SK-N-SH (cell line): ENCODE measurements around the gene GPR173. TPM values are rescaled to one million over a fixed set of nuclear protein-coding genes. Genes with fewer than 3 reads are reported as not detected.

ENCODE experiments used
- CTCF ChIA-PET: fragments of 300-600, 350-600 bp; formaldehyde crosslinking; extraction: SDS; loops from one replicate; lab custom pipeline; 2021; lab: Yijun Ruan, JAX
- POLR2A ChIA-PET: fragments of 350-600 bp; sonication (Branson Sonifier 250); formaldehyde crosslinking; extraction: SDS; loops from one replicate; lab custom pipeline; 2020; ENCODE audit warnings: antibody characterized with exemption, inconsistent platforms; lab: Yijun Ruan, JAX
- DNase-seq: peaks from one replicate; pipeline ENCODE4 v3.0.0; 2012
- H2AFZ ChIP-seq: fragments of 200-600 bp; sonication (generic); 2 replicates; pipeline ENCODE4 v1.8.1; 2016; ENCODE audit warnings: antibody characterized with exemption, mild to moderate bottlenecking, low read depth
- H3F3A ChIP-seq: fragments of 200-600 bp; sonication (generic); replicated peaks from 2 replicates; pipeline ENCODE3; 2016; ENCODE audit warnings: antibody characterized with exemption, mild to moderate bottlenecking; ENCODE audit not compliant: insufficient read depth
- H3K27ac ChIP-seq, 2 experiments: fragments of 200-500 bp in 1 of 2; fragments of 200-600 bp in 1 of 2; sonication (Bioruptor generic) in 1 of 2; sonication (generic), shearing (Covaris generic) in 1 of 2; 2 replicates each; pipeline versions ENCODE4 v1.5.1 to v1.6.1; 2014 to 2016; ENCODE audit warnings: low read depth in 2 of 2, inconsistent platforms in 1 of 2, low read length in 1 of 2, mild to moderate bottlenecking in 1 of 2, mixed read lengths in 1 of 2
- H3K27me3 ChIP-seq: fragments of 200-600 bp; sonication (generic), shearing (Covaris generic); 2 replicates; pipeline ENCODE4 v1.6.1; 2016; ENCODE audit warnings: mixed run types; ENCODE audit not compliant: insufficient read depth
- H3K36me3 ChIP-seq, 2 experiments: fragments of 200-500 bp in 1 of 2; fragments of 200-600 bp in 1 of 2; sonication (Bioruptor generic) in 1 of 2; sonication (generic) in 1 of 2; replicated peaks in 1 of 2; 2 replicates each; pipeline versions ENCODE3 to v1.5.1; 2014 to 2016; ENCODE audit warnings: low read length in 1 of 2, mild to moderate bottlenecking in 1 of 2; ENCODE audit not compliant: insufficient read depth in 2 of 2, control insufficient read depth in 1 of 2
- H3K4me1 ChIP-seq, 2 experiments: fragments of 200-500 bp in 1 of 2; fragments of 200-600 bp in 1 of 2; sonication (Bioruptor generic) in 1 of 2; sonication (generic), shearing (Covaris generic) in 1 of 2; 2 replicates each; pipeline versions ENCODE4 v1.5.1 to v1.6.1; 2014 to 2016; ENCODE audit warnings: low read depth in 1 of 2, low read length in 1 of 2, mixed run types in 1 of 2; ENCODE audit not compliant: insufficient read depth in 2 of 2, control insufficient read depth in 1 of 2
- H3K4me2 ChIP-seq: fragments of 200-600 bp; sonication (generic), shearing (Covaris generic); 2 replicates; pipeline ENCODE4 v1.6.1; 2017; ENCODE audit warnings: mixed run types
- H3K4me3 ChIP-seq, 2 experiments: fragments of 200-500 bp in 1 of 2; fragments of 200-600 bp in 1 of 2; sonication (Bioruptor generic) in 1 of 2; sonication (generic), shearing (Covaris generic) in 1 of 2; 2 replicates each; pipeline versions ENCODE4 v1.5.1 to v1.8.1; 2014 to 2016; ENCODE audit warnings: low read depth in 2 of 2, inconsistent platforms in 1 of 2, low read length in 1 of 2, mild to moderate bottlenecking in 1 of 2, mixed read lengths in 1 of 2, moderate library complexity in 1 of 2
- H3K79me2 ChIP-seq: fragments of 200-600 bp; sonication (generic); 2 replicates; pipeline ENCODE4 v1.8.1; 2017; ENCODE audit warnings: mild to moderate bottlenecking; ENCODE audit not compliant: insufficient read depth
- H3K9ac ChIP-seq: fragments of 200-600 bp; sonication (generic); 2 replicates; pipeline ENCODE4 v1.6.1; 2017; ENCODE audit warnings: mixed run types
- H3K9me2 ChIP-seq: fragments of 200-600 bp; sonication (generic); 2 replicates; pipeline ENCODE4 v1.6.1; 2017; ENCODE audit warnings: mixed run types
- H3K9me3 ChIP-seq: fragments of 200-600 bp; sonication (generic); 2 replicates; pipeline ENCODE4 v1.6.1; 2017; ENCODE audit warnings: mixed run types, mild to moderate bottlenecking, moderate library complexity
- H4K20me1 ChIP-seq: fragments of 200-600 bp; sonication (generic); 2 replicates; pipeline ENCODE4 v1.6.1; 2017; ENCODE audit warnings: mild to moderate bottlenecking, mixed run types; ENCODE audit not compliant: insufficient read depth
- ELF1 ChIP-seq: IDR thresholded peaks from 2 replicates; pipeline ENCODE4 v1.4.0; 2012
- EP300 ChIP-seq, 2 experiments: IDR thresholded peaks; 2 replicates each; pipeline versions ENCODE4 v1.4.0 to v1.6.1; 2012; ENCODE audit warnings: borderline replicate concordance in 1 of 2, low read depth in 1 of 2, low read length in 1 of 2
- FOSL2 ChIP-seq: IDR thresholded peaks from 2 replicates; pipeline ENCODE4 v1.4.0; 2012; ENCODE audit warnings: low read depth, mild to moderate bottlenecking, moderate library complexity, borderline replicate concordance
- FOXJ3 ChIP-seq: sonication (generic); formaldehyde crosslinking; IDR thresholded peaks from 2 replicates; pipeline ENCODE4 v1.5.1; 2020; ENCODE audit warnings: mild to moderate bottlenecking, missing genetic modification reagents
- GABPA ChIP-seq: IDR thresholded peaks from 2 replicates; pipeline ENCODE4 v1.4.0; 2012; ENCODE audit warnings: low read depth, mild to moderate bottlenecking
- MEF2A ChIP-seq: IDR thresholded peaks from 2 replicates; pipeline ENCODE4 v1.4.0; 2012; ENCODE audit warnings: low read depth, borderline replicate concordance
- POLR2AphosphoS5 ChIP-seq: IDR thresholded peaks from 2 replicates; pipeline ENCODE4 v1.6.1; 2012; ENCODE audit warnings: low read depth, low read length
- RCOR1 ChIP-seq: fragments of 150-350 bp; IDR thresholded peaks from 2 replicates; pipeline ENCODE4 v1.6.1; 2017; ENCODE audit warnings: antibody characterized with exemption, low read length
- RXRA ChIP-seq: IDR thresholded peaks from 2 replicates; pipeline ENCODE4 v1.4.0; 2012; ENCODE audit warnings: low read depth, mild to moderate bottlenecking, borderline replicate concordance
- TAF1 ChIP-seq: IDR thresholded peaks from 2 replicates; pipeline ENCODE4 v1.6.1; 2012; ENCODE audit warnings: low read depth, mild to moderate bottlenecking, low read length, moderate library complexity, borderline replicate concordance
- YY1 ChIP-seq: IDR thresholded peaks from 2 replicates; pipeline ENCODE4 v1.4.0; 2012; ENCODE audit warnings: low read depth, mild to moderate bottlenecking
- WGBS: methylation state at CpG from one replicate; pipeline ENCODE4 v1.1.6; 2017; ENCODE audit warnings: low lambda C conversion rate; 5-methylcytosine and 5-hydroxymethylcytosine counted together
- polyA plus RNA-seq, 3 experiments: library from polyadenylated mRNA; depleted of rRNA; stranded (reverse); fragments of >200 nt; gene quantifications; 2 replicates each; pipeline ENCODE4 v1.2.3, GENCODE V29; 2012
- TF ChIP-seq, protein P1 (sequence below): fragments of 200-600 bp; sonication (generic); IDR thresholded peaks from 2 replicates; pipeline ENCODE4 v1.6.1; 2017; ENCODE audit warnings: antibody characterized with exemption, mild to moderate bottlenecking, moderate library complexity
- TF ChIP-seq, protein P2 (sequence below): IDR thresholded peaks from 2 replicates; pipeline ENCODE4; 2012
- TF ChIP-seq, protein P3 (sequence below): IDR thresholded peaks from 2 replicates; pipeline ENCODE4 v1.4.0; 2012; ENCODE audit warnings: low read depth
- TF ChIP-seq, protein P4 (sequence below): IDR thresholded peaks from 2 replicates; pipeline ENCODE4 v1.6.1; 2012; ENCODE audit warnings: mild to moderate bottlenecking, low read depth, low read length, moderate library complexity

Gene GPR173
- polyA plus RNA-seq, 1 of the 3 experiments (the other 2 are of a cell fraction) = 5.8 TPM

DNA sequence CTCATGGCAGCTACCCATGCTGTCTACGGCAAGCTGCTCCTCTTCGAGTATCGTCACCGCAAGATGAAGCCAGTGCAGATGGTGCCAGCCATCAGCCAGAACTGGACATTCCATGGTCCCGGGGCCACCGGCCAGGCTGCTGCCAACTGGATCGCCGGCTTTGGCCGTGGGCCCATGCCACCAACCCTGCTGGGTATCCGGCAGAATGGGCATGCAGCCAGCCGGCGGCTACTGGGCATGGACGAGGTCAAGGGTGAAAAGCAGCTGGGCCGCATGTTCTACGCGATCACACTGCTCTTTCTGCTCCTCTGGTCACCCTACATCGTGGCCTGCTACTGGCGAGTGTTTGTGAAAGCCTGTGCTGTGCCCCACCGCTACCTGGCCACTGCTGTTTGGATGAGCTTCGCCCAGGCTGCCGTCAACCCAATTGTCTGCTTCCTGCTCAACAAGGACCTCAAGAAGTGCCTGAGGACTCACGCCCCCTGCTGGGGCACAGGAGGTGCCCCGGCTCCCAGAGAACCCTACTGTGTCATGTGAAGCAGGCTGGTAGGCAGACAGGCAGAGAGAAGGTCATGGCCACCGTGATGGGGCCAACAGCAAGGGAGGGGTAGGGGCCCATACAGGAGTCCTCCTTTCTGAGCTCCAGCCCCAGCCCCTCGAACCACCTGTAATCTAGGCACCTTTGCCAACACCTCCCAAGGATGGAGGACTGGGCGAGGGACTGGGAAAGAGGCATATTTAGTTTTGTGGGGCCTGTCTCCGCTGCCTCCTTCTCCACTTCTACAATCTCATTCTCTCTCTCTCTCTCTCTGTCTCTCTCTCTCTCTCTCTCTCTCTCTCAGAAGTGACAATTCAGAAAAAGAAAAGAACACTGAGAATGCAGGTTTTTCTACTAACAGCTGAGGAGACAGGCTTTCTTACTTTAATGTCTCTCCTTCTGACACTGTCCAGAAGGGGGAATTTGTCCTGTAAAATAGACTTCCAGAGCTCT lies 28.9 kb downstream of the GPR173 start:
- CTCF ChIA-PET = interaction anchor here (1.1 kb wide), 2 partner anchors 11 to 13 kb away, joined by 3 to 4 read pairs; no protein-coding TSS in a partner anchor
- Histone ChIP-seq H3K9me3 (no peaks in the 10 kb centered on the region), H3K4me2 (no peak overlapping the region), H3K79me2 (peaks cover under 1% of the 10 kb centered on the region; the same call in 1 of the 2 replicates), H3K4me1 (peaks cover 4 to 7% of the 10 kb centered on the region in 2 experiments; a peak in 2 of 4 replicates), H3K4me3 (no peak overlapping the region), H3K9ac (no peak overlapping the region), H3F3A (peaks cover 8% of the 10 kb centered on the region), H3K9me2 (no peaks in the 10 kb centered on the region), H3K36me3 (peaks cover 0 to 2% of the 10 kb centered on the region in 2 experiments)
- POLR2A ChIA-PET = no interaction called here
- 57% methylated on average over 18 of the region's 27 CpGs for WGBS
- TF ChIP-seq, protein P1, sequence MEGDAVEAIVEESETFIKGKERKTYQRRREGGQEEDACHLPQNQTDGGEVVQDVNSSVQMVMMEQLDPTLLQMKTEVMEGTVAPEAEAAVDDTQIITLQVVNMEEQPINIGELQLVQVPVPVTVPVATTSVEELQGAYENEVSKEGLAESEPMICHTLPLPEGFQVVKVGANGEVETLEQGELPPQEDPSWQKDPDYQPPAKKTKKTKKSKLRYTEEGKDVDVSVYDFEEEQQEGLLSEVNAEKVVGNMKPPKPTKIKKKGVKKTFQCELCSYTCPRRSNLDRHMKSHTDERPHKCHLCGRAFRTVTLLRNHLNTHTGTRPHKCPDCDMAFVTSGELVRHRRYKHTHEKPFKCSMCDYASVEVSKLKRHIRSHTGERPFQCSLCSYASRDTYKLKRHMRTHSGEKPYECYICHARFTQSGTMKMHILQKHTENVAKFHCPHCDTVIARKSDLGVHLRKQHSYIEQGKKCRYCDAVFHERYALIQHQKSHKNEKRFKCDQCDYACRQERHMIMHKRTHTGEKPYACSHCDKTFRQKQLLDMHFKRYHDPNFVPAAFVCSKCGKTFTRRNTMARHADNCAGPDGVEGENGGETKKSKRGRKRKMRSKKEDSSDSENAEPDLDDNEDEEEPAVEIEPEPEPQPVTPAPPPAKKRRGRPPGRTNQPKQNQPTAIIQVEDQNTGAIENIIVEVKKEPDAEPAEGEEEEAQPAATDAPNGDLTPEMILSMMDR = 0 out of 2 replicates have a peak, but pooled peaks have one; percentile 11
- TF ChIP-seq FOXJ3 (CRISPR knock-in tag) = no peak
- TF ChIP-seq EP300 (IDR thresholded peaks at IDR 0.05; ENCODE audit: borderline replicate concordance in 1 of 2, low read depth in 1 of 2, low read length in 1 of 2) = no peak
- TF ChIP-seq, all 33 proteins: peak for 1
- no peaks in the 10 kb centered on the region for H4K20me1 ChIP-seq
- DNase-seq = no peak
- H3K27me3 ChIP-seq = no peaks in the 10 kb centered on the region; the same call in 1 of the 2 replicates
- H3K27ac ChIP-seq = no peak overlapping the region
- no peak overlapping the region for H2AFZ ChIP-seq

DNA sequence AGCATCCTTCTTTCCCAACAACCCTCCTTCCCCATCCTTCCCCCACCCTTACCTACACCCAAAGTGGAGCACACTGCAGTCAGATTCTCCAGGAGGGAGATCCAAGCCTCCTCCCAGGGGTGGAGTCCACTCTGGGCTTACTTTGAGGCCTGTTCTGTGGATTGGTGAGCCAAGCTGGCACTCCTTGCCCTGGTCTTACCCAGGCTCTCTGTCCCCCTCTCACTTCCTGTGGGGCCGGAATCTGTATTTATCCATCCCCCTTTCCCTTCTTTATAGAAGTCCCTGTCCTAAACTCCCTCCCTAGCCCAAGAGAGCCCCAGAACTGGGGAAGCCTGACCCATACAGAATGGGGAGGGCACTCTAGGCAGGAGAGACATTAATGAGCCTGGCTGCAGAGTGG lies 30.4 kb downstream of the GPR173 start:
- H3K4me2 ChIP-seq = no peak overlapping the region
- no peak overlapping the region; a peak in 1 of 4 replicates for H3K27ac ChIP-seq
- no peaks in the 10 kb centered on the region for H3K9me3 ChIP-seq
- H3F3A ChIP-seq = peaks cover 8% of the 10 kb centered on the region
- peaks cover 4 to 7% of the 10 kb centered on the region in 2 experiments; a peak in 2 of 4 replicates for H3K4me1 ChIP-seq
- H3K36me3 ChIP-seq = peaks cover 2 to 4% of the 10 kb centered on the region in 2 experiments
- TF ChIP-seq, protein P2, sequence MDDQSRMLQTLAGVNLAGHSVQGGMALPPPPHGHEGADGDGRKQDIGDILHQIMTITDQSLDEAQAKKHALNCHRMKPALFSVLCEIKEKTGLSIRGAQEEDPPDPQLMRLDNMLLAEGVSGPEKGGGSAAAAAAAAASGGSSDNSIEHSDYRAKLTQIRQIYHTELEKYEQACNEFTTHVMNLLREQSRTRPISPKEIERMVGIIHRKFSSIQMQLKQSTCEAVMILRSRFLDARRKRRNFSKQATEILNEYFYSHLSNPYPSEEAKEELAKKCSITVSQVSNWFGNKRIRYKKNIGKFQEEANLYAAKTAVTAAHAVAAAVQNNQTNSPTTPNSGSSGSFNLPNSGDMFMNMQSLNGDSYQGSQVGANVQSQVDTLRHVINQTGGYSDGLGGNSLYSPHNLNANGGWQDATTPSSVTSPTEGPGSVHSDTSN = no peak
- TF ChIP-seq TAF1 = no peak
- TF ChIP-seq, protein P3, sequence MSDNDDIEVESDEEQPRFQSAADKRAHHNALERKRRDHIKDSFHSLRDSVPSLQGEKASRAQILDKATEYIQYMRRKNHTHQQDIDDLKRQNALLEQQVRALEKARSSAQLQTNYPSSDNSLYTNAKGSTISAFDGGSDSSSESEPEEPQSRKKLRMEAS = no peak
- TF ChIP-seq RCOR1 = no peak
- TF ChIP-seq, protein P4, sequence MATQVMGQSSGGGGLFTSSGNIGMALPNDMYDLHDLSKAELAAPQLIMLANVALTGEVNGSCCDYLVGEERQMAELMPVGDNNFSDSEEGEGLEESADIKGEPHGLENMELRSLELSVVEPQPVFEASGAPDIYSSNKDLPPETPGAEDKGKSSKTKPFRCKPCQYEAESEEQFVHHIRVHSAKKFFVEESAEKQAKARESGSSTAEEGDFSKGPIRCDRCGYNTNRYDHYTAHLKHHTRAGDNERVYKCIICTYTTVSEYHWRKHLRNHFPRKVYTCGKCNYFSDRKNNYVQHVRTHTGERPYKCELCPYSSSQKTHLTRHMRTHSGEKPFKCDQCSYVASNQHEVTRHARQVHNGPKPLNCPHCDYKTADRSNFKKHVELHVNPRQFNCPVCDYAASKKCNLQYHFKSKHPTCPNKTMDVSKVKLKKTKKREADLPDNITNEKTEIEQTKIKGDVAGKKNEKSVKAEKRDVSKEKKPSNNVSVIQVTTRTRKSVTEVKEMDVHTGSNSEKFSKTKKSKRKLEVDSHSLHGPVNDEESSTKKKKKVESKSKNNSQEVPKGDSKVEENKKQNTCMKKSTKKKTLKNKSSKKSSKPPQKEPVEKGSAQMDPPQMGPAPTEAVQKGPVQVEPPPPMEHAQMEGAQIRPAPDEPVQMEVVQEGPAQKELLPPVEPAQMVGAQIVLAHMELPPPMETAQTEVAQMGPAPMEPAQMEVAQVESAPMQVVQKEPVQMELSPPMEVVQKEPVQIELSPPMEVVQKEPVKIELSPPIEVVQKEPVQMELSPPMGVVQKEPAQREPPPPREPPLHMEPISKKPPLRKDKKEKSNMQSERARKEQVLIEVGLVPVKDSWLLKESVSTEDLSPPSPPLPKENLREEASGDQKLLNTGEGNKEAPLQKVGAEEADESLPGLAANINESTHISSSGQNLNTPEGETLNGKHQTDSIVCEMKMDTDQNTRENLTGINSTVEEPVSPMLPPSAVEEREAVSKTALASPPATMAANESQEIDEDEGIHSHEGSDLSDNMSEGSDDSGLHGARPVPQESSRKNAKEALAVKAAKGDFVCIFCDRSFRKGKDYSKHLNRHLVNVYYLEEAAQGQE = no peak
- no peak for TF ChIP-seq RXRA
- no peak for TF ChIP-seq GABPA
- no peak for TF ChIP-seq FOSL2
- TF ChIP-seq MEF2A = no peak
- TF ChIP-seq ELF1 = no peak
- no peak for TF ChIP-seq POLR2AphosphoS5
- no peak for TF ChIP-seq YY1
- no peak for TF ChIP-seq FOXJ3 (CRISPR knock-in tag)
- POLR2A ChIA-PET = no interaction called here
- no peak overlapping the region for H3K4me3 ChIP-seq
- peaks cover 9% of the 10 kb centered on the region for H4K20me1 ChIP-seq
- peaks cover 8% of the 10 kb centered on the region; the same call in 1 of the 2 replicates for H3K79me2 ChIP-seq
- DNase-seq = no peak
- no peaks in the 10 kb centered on the region; the same call in 1 of the 2 replicates for H3K27me3 ChIP-seq
- no peak overlapping the region for H3K9ac ChIP-seq
- no peaks in the 10 kb centered on the region for H3K9me2 ChIP-seq
- WGBS = 46% methylated on average over 1 of the region's 1 CpG
- no peak overlapping the region for H2AFZ ChIP-seq
- CTCF ChIA-PET = no interaction called here
